ENCODE measurements around the gene RSU1. TPM values are rescaled to one million over a fixed set of nuclear protein-coding genes. Genes with fewer than 3 reads are reported as not detected.
A peak's percentile ranks its signal among the peaks of the same experiment; 100 is the strongest.

RSU1 gene
- total RNA-seq, 2 donors from 2014 or later = 21.4 to 28.3 TPM

DNA sequence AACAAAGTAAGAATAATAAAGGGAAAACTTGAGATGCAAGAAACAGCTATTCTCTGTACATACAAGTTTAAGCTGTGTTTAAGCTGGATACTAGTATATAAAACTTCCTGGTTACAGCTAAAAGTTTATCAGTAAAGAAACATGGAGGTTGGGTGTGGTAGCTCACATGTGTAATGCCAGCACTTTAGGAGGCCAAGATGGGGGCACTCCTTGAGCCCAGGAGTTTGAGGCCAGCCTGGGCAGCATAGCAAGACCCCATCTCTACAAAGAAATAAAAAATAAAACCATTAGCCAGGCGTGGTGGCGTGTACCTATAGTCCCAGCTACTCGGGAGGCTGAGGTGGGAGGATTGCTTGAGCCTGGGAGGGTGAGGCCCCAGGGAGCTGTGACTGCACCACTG lies 3.2 kb downstream of the RSU1 start:
- H3K9me3 ChIP-seq = no peaks in the 10 kb centered on the region
- H3K4me3 ChIP-seq = no peak overlapping the region
- intact Hi-C loops (cut with DNase I) = no loop called here
- TF ChIP-seq, protein P1, sequence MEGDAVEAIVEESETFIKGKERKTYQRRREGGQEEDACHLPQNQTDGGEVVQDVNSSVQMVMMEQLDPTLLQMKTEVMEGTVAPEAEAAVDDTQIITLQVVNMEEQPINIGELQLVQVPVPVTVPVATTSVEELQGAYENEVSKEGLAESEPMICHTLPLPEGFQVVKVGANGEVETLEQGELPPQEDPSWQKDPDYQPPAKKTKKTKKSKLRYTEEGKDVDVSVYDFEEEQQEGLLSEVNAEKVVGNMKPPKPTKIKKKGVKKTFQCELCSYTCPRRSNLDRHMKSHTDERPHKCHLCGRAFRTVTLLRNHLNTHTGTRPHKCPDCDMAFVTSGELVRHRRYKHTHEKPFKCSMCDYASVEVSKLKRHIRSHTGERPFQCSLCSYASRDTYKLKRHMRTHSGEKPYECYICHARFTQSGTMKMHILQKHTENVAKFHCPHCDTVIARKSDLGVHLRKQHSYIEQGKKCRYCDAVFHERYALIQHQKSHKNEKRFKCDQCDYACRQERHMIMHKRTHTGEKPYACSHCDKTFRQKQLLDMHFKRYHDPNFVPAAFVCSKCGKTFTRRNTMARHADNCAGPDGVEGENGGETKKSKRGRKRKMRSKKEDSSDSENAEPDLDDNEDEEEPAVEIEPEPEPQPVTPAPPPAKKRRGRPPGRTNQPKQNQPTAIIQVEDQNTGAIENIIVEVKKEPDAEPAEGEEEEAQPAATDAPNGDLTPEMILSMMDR (IDR thresholded peaks at IDR 0.05) = no peak
- TF ChIP-seq POLR2A (IDR thresholded peaks at IDR 0.05) = no peak
- no peak for DNase-seq
- WGBS, 2 donors = 94 to 97% methylated on average over 3 of the region's 3 CpGs
- no peaks in the 10 kb centered on the region for H3K27me3 ChIP-seq
- H3K4me1 ChIP-seq = peaks cover 31% of the 10 kb centered on the region
- no peaks in the 10 kb centered on the region for H3K36me3 ChIP-seq (replicated peaks in 1 of 2; ENCODE audit: insufficient read depth in 1 of 2, low read depth in 2 of 2)
- no peak for ATAC-seq
- H3K27ac ChIP-seq = no peak overlapping the region

DNA sequence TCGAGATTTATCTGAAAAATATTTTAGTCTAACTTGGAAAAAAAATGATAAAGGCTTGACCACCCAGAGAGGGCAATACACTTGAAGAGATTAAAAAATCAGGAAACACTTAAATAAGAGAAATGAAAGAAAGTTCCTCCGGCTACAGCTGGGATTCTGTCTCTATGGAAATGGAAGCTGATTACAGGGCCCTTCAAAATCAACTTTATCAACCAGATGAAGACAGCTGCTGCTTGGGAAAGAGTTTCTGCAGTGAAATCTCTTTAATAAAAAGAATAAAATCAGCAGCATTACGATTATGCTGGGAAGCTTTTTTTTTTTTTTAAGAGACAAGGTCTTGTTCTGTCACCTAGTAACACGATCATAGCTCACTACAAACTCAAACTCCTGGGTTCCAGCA lies 4.5 kb downstream of the RSU1 start:
- no peaks in the 10 kb centered on the region for H3K27me3 ChIP-seq
- intact Hi-C loops (cut with DNase I) = no loop called here
- H3K4me3 ChIP-seq = no peak overlapping the region
- no peaks in the 10 kb centered on the region for H3K9me3 ChIP-seq
- TF ChIP-seq POLR2A (IDR thresholded peaks at IDR 0.05) = no peak
- TF ChIP-seq, protein P1 (IDR thresholded peaks at IDR 0.05) = no peak
- 49 to 56% methylated on average over 4 of the region's 4 CpGs for WGBS, 2 donors
- ATAC-seq = no peak
- no peak overlapping the region for H3K27ac ChIP-seq
- H3K4me1 ChIP-seq = peaks cover 27% of the 10 kb centered on the region
- no peaks in the 10 kb centered on the region for H3K36me3 ChIP-seq (replicated peaks in 1 of 2; ENCODE audit: insufficient read depth in 1 of 2, low read depth in 2 of 2)
- no peak for DNase-seq

DNA sequence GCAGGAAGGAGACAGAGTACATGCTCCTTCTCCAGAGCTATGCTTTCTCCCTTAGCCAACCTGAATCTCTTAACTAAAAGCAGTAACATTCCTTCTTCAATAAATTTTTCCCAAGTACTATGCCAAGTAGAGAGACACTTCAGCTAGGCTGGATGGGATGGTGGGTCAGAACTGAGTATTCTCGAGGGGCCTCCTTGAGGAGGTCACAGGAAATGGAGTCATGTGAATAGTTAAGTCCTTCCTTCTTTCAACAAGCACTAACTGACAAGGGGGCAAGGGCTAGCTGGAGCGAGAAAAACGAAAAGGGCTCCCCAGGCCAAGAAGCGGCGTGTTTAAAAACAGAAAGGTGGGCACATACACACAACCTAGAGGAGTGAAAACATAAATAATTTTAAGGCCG lies 5.5 kb downstream of the RSU1 start:
- H3K27ac ChIP-seq = no peak overlapping the region
- DNase-seq = no peak
- H3K4me3 ChIP-seq = no peak overlapping the region
- peaks cover 27% of the 10 kb centered on the region for H3K4me1 ChIP-seq
- TF ChIP-seq, protein P1 (IDR thresholded peaks at IDR 0.05) = no peak
- TF ChIP-seq POLR2A (IDR thresholded peaks at IDR 0.05) = no peak
- no peaks in the 10 kb centered on the region for H3K9me3 ChIP-seq
- 88 to 93% methylated on average over 6 of the region's 6 CpGs for WGBS, 2 donors
- intact Hi-C loops (cut with DNase I) = no loop called here
- no peaks in the 10 kb centered on the region for H3K27me3 ChIP-seq
- no peak for ATAC-seq
- H3K36me3 ChIP-seq (replicated peaks in 1 of 2; ENCODE audit: insufficient read depth in 1 of 2, low read depth in 2 of 2) = no peaks in the 10 kb centered on the region

DNA sequence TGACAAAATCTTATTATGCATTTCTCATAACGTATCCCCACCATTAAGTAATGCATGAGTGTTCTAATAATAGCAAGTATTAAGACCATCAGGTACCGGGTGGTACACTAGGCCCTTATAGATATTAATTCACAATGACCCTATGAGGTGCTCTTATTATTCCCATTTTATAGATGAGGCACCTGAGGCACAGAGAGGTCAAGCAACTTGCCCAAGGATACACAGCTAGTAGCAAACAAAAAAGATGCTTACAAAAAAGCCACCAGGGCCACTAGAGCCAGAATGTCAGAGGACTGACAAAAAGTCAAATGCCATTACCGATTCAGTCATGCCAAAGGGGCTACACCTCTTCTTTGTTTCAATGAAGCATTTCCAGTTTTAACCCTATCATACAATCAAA lies 5.9 kb downstream of the RSU1 start:
- Histone ChIP-seq H3K9me3 (no peaks in the 10 kb centered on the region), H3K36me3 (replicated peaks in 1 of 2; ENCODE audit: insufficient read depth in 1 of 2, low read depth in 2 of 2) (no peaks in the 10 kb centered on the region), H3K27me3 (no peaks in the 10 kb centered on the region), H3K4me3 (no peak overlapping the region), H3K27ac (no peak overlapping the region), H3K4me1 (peaks cover 27% of the 10 kb centered on the region)
- DNase-seq (no peak), ATAC-seq (no peak)
- no peak for TF ChIP-seq POLR2A (IDR thresholded peaks at IDR 0.05)
- TF ChIP-seq, protein P1 (IDR thresholded peaks at IDR 0.05) = no peak
- intact Hi-C loops (cut with DNase I) = no loop called here
- 78 to 87% methylated on average over 3 of the region's 3 CpGs for WGBS, 2 donors

DNA sequence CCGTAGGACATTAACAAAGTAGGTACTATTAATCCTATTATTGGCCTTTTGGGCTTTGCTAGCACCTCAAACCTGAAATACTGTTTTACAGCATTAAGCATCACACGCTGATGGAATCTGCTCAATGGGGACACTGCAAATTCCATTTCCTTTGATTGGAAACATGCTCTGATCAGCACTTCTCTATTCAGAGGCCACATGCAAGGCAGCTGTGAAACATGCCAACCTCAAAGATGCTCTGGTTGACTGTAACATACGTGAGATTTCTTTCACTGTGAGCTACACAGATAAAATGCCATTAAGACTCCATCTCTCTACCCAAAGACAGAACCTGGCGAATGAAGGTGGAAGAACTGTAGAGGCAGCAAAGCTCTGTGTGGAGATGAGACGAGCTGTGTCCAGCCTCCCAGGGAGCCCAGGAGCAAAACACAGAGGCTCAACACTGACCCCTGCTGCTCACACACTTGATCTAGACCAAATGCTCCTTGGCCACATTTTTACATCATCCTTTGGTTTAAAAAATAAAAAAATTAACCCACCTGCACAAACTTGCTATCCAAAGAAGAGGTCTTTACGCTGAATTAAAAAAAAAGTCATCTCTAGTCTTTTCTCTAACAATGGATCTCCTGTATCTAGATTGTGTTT lies 8.0 kb downstream of the RSU1 start:
- DNase-seq = peak in 3 of 4 donors; percentile 35 to 56 (median 54)

More for the DNA sequence above, 8.0 kb downstream of the RSU1 start:
- no peak for TF ChIP-seq POLR2A (IDR thresholded peaks at IDR 0.05)
- TF ChIP-seq, protein P1 (IDR thresholded peaks at IDR 0.05) = peak; percentile 9 to 47 (median 32)
- no peak overlapping the region for H3K4me3 ChIP-seq
- intact Hi-C loops (cut with DNase I) = no loop called here
- no peak overlapping the region for H3K27ac ChIP-seq
- H3K4me1 ChIP-seq = peaks cover 17% of the 10 kb centered on the region
- H3K27me3 ChIP-seq = no peaks in the 10 kb centered on the region
- 83 to 86% methylated on average over 6 of the region's 6 CpGs for WGBS, 2 donors
- H3K36me3 ChIP-seq (replicated peaks in 1 of 2; ENCODE audit: insufficient read depth in 1 of 2, low read depth in 2 of 2) = no peaks in the 10 kb centered on the region
- no peaks in the 10 kb centered on the region for H3K9me3 ChIP-seq
- peak; percentile 52 for ATAC-seq
